HepG2 (cell line): ENCODE data around the gene TMEM150C. TPM values are rescaled to one million over a fixed set of nuclear protein-coding genes. Genes with fewer than 3 reads are reported as not detected.

Experiments
- HNRNPL ChIP-seq: fragments of 200-400 bp; formaldehyde crosslinking; IDR thresholded peaks from 2 replicates; pipeline ENCODE4 v1.6.1; 2017; ENCODE audit warnings: mild to moderate bottlenecking, low read depth, low read length
- MATR3 ChIP-seq: sonication (generic); formaldehyde crosslinking; IDR thresholded peaks from 2 replicates; pipeline ENCODE4 v1.4.0; 2020; ENCODE audit warnings: missing genetic modification reagents
- NFE2L1 ChIP-seq: sonication (generic); formaldehyde crosslinking; IDR thresholded peaks from 2 replicates; pipeline ENCODE4 v1.4.0; 2020; ENCODE audit warnings: missing genetic modification reagents, mild to moderate bottlenecking, borderline replicate concordance
- SMARCC2 ChIP-seq: fragments of 450-650 bp; IDR thresholded peaks from 2 replicates; pipeline ENCODE4 v1.6.1; 2017; ENCODE audit warnings: antibody characterized with exemption, mild to moderate bottlenecking
- SRSF9 ChIP-seq: fragments of 200-400 bp; formaldehyde crosslinking; IDR thresholded peaks from 2 replicates; pipeline ENCODE4 v1.6.1; 2018; ENCODE audit warnings: borderline replicate concordance, mild to moderate bottlenecking, low read depth, low read length; ENCODE audit not compliant: insufficient read depth, poor library complexity, severe bottlenecking
- SSRP1 ChIP-seq: IDR thresholded peaks from 2 replicates; pipeline ENCODE4 v1.6.1; 2016; ENCODE audit warnings: control low read depth
- ZBTB26 ChIP-seq: IDR thresholded peaks from 2 replicates; pipeline ENCODE4 v1.6.1; 2016; ENCODE audit warnings: missing compliant biosample characterization, missing genetic modification reagents, borderline replicate concordance
- ZNF589 ChIP-seq: sonication (generic); formaldehyde crosslinking; conservative IDR thresholded peaks from 2 replicates; pipeline ENCODE4 v1.8.0; 2022; ENCODE audit warnings: mild to moderate bottlenecking, moderate library complexity, missing genetic modification reagents
- polyA plus RNA-seq, 8 experiments: library from polyadenylated mRNA; depleted of rRNA in 3 of 8; stranded (reverse) in 7 of 8; unstranded in 1 of 8; fragments of >200 nt; fragmentation: Illumina TruSeq in 4 of 8; extraction: Trizol in 4 of 8; gene quantifications; 2 replicates each; pipeline versions ENCODE4 v1.2.1 to v1.2.3, GENCODE V29; 2011 to 2016; ENCODE audit warnings: low read depth in 4 of 8, missing spikeins in 1 of 8, mixed read lengths in 1 of 8; ENCODE audit not compliant: insufficient read depth in 1 of 8
- total RNA-seq, 5 experiments: library from RNA; depleted of rRNA; stranded (reverse); fragments of >200 nt; fragmentation: Illumina TruSeq; extraction: Trizol; gene quantifications; 2 replicates each; pipeline ENCODE4 v1.2.3, GENCODE V29; 2016; ENCODE audit warnings: low read depth in 1 of 5
- TF ChIP-seq, protein P1 (sequence below), 2 experiments: sonication (generic) in 1 of 2; formaldehyde crosslinking in 1 of 2; IDR thresholded peaks; 2 replicates each; pipeline versions ENCODE4 v1.4.0 to v1.6.1; 2016 to 2020; ENCODE audit warnings: borderline replicate concordance in 1 of 2, low read depth in 1 of 2, mild to moderate bottlenecking in 1 of 2, missing genetic modification reagents in 1 of 2
- TF ChIP-seq, protein P2 (sequence below): sonication (generic); formaldehyde crosslinking; IDR thresholded peaks from 2 replicates; pipeline ENCODE4 v1.4.0; 2020; ENCODE audit warnings: mild to moderate bottlenecking, missing genetic modification reagents
- TF ChIP-seq, protein P3 (sequence below): sonication (generic); formaldehyde crosslinking; IDR thresholded peaks from 2 replicates; pipeline ENCODE4 v1.4.0; 2020; ENCODE audit warnings: missing genetic modification reagents, borderline replicate concordance

TMEM150C gene
- total and polyA plus RNA-seq, 2 of the 13 experiments (the other 11 are each of a cell fraction or from before 2014, with no cell fraction given), result 0.33 to 0.42 TPM

GRCh38 chr4:82493721-82494425, 67.9 kb downstream of the TMEM150C start (continued):
- TF ChIP-seq, protein P1, sequence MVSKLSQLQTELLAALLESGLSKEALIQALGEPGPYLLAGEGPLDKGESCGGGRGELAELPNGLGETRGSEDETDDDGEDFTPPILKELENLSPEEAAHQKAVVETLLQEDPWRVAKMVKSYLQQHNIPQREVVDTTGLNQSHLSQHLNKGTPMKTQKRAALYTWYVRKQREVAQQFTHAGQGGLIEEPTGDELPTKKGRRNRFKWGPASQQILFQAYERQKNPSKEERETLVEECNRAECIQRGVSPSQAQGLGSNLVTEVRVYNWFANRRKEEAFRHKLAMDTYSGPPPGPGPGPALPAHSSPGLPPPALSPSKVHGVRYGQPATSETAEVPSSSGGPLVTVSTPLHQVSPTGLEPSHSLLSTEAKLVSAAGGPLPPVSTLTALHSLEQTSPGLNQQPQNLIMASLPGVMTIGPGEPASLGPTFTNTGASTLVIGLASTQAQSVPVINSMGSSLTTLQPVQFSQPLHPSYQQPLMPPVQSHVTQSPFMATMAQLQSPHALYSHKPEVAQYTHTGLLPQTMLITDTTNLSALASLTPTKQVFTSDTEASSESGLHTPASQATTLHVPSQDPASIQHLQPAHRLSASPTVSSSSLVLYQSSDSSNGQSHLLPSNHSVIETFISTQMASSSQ (IDR thresholded peaks at IDR 0.05; ENCODE audit: low read depth), result no peak
- TF ChIP-seq, protein P1 (CRISPR knock-in tag; IDR thresholded peaks at IDR 0.05; ENCODE audit: borderline replicate concordance), result no peak
- TF ChIP-seq SSRP1 (no peak), HNRNPL (no peak), SMARCC2 (no peak), ZNF589 (CRISPR knock-in tag) (no peak), NFE2L1 (no peak), MATR3 (CRISPR knock-in tag) (no peak), ZBTB26 (CRISPR knock-in tag) (no peak), SRSF9 (no peak)
- TF ChIP-seq, protein P2, sequence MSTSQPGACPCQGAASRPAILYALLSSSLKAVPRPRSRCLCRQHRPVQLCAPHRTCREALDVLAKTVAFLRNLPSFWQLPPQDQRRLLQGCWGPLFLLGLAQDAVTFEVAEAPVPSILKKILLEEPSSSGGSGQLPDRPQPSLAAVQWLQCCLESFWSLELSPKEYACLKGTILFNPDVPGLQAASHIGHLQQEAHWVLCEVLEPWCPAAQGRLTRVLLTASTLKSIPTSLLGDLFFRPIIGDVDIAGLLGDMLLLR, result no peak
- TF ChIP-seq, protein P3, sequence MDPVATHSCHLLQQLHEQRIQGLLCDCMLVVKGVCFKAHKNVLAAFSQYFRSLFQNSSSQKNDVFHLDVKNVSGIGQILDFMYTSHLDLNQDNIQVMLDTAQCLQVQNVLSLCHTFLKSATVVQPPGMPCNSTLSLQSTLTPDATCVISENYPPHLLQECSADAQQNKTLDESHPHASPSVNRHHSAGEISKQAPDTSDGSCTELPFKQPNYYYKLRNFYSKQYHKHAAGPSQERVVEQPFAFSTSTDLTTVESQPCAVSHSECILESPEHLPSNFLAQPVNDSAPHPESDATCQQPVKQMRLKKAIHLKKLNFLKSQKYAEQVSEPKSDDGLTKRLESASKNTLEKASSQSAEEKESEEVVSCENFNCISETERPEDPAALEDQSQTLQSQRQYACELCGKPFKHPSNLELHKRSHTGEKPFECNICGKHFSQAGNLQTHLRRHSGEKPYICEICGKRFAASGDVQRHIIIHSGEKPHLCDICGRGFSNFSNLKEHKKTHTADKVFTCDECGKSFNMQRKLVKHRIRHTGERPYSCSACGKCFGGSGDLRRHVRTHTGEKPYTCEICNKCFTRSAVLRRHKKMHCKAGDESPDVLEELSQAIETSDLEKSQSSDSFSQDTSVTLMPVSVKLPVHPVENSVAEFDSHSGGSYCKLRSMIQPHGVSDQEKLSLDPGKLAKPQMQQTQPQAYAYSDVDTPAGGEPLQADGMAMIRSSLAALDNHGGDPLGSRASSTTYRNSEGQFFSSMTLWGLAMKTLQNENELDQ (CRISPR knock-in tag), result no peak
